Osteocyte (in vitro differentiated cells): ENCODE measurements around the gene SDK2. TPM values are rescaled to one million over a fixed set of nuclear protein-coding genes. Genes with fewer than 3 reads are reported as not detected.

Experiments
- DNase-seq: peaks from one replicate; pipeline ENCODE4 v3.0.0; 2021; ENCODE audit warnings: mixed read lengths; ENCODE audit not compliant: unreplicated experiment; ENCODE audit errors: extremely low spot score
- H3K27ac Mint-ChIP-seq: one replicate; pipeline ENCODE4 v1.8.0; 2021; ENCODE audit warnings: mild to moderate bottlenecking, mixed read lengths; ENCODE audit not compliant: unreplicated experiment
- H3K27me3 Mint-ChIP-seq: one replicate; pipeline ENCODE4 v1.8.0; 2021; ENCODE audit warnings: mixed read lengths; ENCODE audit not compliant: unreplicated experiment
- H3K36me3 Mint-ChIP-seq: one replicate; pipeline ENCODE4 v1.8.0; 2021; ENCODE audit warnings: mixed read lengths; ENCODE audit not compliant: unreplicated experiment
- H3K4me1 Mint-ChIP-seq: one replicate; pipeline ENCODE4 v1.8.0; 2021; ENCODE audit warnings: mixed read lengths; ENCODE audit not compliant: unreplicated experiment
- H3K4me3 Mint-ChIP-seq: one replicate; pipeline ENCODE4 v1.8.0; 2021; ENCODE audit warnings: mild to moderate bottlenecking, moderate library complexity, mixed read lengths; ENCODE audit not compliant: unreplicated experiment
- H3K9me3 Mint-ChIP-seq: one replicate; pipeline ENCODE4 v1.8.0; 2021; ENCODE audit warnings: mixed read lengths; ENCODE audit not compliant: unreplicated experiment
- total RNA-seq: library from RNA; stranded (reverse); gene quantifications from 2 replicates; pipeline ENCODE4 v1.2.1, GENCODE V29; 2021
- TF ChIP-seq, protein P1 (sequence below): fragments of 200-600 bp; sonication (generic); IDR thresholded peaks from 2 replicates; pipeline ENCODE4 v1.5.0; 2021; ENCODE audit warnings: antibody characterized with exemption, mild to moderate bottlenecking, moderate library complexity

SDK2 gene
- total RNA-seq, 1 donor from 2014 or later, result 16.5 TPM

DNA sequence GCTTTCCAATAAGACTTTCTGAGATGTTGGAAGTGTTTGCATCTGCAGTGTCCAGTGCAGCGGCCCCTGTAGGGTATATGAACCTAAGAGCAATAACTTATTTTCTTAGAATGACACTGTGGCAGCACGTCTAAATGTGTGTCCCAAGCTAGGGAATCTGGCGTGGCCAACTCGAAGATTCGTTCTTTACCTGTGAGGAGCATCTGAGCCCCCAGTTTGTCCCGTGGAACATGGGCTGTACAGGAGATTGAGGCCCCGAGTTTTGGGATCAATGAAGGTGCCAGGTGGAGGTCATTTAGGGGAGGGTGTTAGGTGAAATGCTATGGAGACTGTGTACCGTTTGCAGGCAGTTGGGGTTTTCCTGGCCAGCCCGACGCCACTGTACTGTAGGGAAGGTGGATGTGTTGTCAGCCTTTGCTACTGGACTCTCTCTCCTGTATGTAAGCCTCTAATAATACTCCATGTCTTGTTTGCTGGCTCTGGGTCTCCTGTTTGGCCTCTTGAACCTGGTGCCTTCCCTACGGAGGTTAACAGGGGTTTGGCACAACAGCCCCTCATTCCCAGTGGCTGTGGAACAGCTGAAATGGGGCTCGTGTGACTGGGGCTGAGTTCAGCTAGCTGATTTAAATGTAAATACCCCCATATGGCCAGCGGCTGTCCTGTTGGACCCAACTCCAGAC lies 45.5 kb upstream of the SDK2 start:
- Mint-ChIP-seq H3K27ac (no peak overlapping the region), H3K9me3 (peaks cover 4% of the 10 kb centered on the region), H3K27me3 (peaks cover 22% of the 10 kb centered on the region)

DNA sequence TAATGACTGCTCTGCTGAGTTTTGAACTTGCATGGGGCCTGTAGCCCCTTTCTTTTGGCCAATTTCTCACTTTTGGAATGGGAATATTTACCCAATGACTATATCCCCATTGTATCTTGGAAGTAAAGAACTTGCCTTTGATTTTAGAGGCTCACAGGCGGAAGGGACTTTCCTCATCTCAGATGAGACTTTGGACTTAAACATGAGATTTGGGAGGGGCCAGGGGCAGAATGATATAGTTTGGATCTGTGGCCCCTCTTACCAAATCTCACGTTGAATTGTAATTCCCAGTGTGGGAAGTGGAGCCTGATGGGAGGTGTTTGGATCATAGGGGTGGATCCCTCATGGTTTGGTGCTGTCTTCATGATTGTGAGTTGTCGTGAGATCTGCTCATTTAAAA lies 42.7 kb upstream of the SDK2 start:
- H3K4me1 Mint-ChIP-seq, result no peaks in the 10 kb centered on the region
- H3K4me3 Mint-ChIP-seq, result no peak overlapping the region
- no peaks in the 10 kb centered on the region for H3K9me3 Mint-ChIP-seq
- DNase-seq, result peak; percentile 11
- H3K36me3 Mint-ChIP-seq, result no peaks in the 10 kb centered on the region
- TF ChIP-seq, protein P1, sequence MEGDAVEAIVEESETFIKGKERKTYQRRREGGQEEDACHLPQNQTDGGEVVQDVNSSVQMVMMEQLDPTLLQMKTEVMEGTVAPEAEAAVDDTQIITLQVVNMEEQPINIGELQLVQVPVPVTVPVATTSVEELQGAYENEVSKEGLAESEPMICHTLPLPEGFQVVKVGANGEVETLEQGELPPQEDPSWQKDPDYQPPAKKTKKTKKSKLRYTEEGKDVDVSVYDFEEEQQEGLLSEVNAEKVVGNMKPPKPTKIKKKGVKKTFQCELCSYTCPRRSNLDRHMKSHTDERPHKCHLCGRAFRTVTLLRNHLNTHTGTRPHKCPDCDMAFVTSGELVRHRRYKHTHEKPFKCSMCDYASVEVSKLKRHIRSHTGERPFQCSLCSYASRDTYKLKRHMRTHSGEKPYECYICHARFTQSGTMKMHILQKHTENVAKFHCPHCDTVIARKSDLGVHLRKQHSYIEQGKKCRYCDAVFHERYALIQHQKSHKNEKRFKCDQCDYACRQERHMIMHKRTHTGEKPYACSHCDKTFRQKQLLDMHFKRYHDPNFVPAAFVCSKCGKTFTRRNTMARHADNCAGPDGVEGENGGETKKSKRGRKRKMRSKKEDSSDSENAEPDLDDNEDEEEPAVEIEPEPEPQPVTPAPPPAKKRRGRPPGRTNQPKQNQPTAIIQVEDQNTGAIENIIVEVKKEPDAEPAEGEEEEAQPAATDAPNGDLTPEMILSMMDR, result no peak
- H3K27me3 Mint-ChIP-seq, result peaks cover 32% of the 10 kb centered on the region
- no peak overlapping the region for H3K27ac Mint-ChIP-seq

More for the DNA sequence above, 45.5 kb upstream of the SDK2 start:
- TF ChIP-seq, protein P1, result no peak
- DNase-seq, result peak; percentile 65
- Mint-ChIP-seq H3K4me1 (no peaks in the 10 kb centered on the region), H3K4me3 (no peak overlapping the region), H3K36me3 (no peaks in the 10 kb centered on the region)

DNA sequence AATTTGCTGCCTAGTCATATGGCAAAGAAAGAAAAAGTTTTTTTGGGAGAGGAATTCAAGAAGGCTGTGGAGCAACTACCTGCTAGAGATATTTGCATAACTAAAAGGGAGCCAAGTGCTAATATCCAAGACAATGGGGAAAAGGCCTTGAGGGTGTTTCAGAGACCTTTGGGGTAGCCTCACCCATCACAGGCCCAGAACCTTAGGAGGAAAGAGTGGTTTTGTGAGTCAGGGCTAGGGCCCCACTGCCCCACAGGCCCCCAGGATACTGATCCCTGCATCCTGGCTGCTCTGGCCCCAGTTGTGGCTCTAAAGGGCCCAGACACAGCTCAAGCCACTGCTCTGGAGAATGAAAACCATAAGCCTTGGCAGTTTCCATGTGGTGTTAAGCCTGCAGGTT lies 41.9 kb upstream of the SDK2 start:
- Mint-ChIP-seq H3K4me1 (no peaks in the 10 kb centered on the region), H3K36me3 (no peaks in the 10 kb centered on the region), H3K27ac (no peak overlapping the region), H3K27me3 (peaks cover 37% of the 10 kb centered on the region), H3K9me3 (peaks cover 6% of the 10 kb centered on the region), H3K4me3 (no peak overlapping the region)
- TF ChIP-seq, protein P1, result no peak
- DNase-seq, result no peak

DNA sequence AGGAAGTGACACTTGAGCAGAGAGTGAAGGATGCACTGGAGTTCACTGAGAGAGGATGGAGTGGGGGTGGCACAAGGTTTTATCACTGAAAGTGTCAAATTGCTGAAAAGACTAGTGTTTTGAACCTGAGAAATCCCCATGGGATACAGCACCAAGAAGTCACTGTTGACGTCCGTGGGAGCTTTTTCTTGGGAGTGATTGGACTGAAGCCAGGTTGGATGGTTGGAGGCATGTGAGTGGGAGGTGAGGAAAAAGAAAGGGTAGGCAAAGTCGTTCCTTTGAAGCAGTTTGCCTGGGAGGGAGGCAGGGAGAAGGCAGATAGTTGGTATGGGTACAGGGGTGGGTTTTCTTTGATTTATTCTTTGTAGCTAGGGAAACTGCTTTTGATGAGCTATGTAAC lies 39.9 kb upstream of the SDK2 start:
- Mint-ChIP-seq H3K4me3 (no peak overlapping the region), H3K9me3 (peaks cover 6% of the 10 kb centered on the region), H3K27me3 (peaks cover 42% of the 10 kb centered on the region), H3K4me1 (no peaks in the 10 kb centered on the region), H3K36me3 (no peaks in the 10 kb centered on the region), H3K27ac (no peak overlapping the region)
- TF ChIP-seq, protein P1, result no peak
- DNase-seq, result peak; percentile 15

DNA sequence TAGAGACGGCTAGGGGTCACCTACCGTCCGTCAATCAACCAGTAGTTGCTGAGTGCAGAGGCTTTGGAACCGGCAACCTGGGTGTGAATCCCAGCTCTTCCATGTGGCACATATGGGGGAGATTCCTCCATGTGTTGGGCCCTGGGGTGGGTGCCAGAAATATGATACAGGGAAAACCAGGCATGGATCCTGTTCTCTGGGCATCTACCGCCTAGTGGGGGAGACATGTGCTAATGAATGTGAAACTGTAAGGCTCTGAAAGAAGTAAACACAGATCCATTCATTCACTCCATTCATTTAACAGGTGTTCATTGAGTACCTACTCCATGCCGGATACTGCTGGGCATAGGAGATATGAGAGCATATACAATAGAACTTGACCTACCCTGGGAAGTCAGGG lies 39.5 kb upstream of the SDK2 start:
- H3K27me3 Mint-ChIP-seq, result peaks cover 42% of the 10 kb centered on the region
- peaks cover 6% of the 10 kb centered on the region for H3K9me3 Mint-ChIP-seq
- TF ChIP-seq, protein P1, result no peak
- H3K4me3 Mint-ChIP-seq, result no peak overlapping the region
- peak; percentile 49 for DNase-seq
- no peaks in the 10 kb centered on the region for H3K36me3 Mint-ChIP-seq
- H3K27ac Mint-ChIP-seq, result no peak overlapping the region
- H3K4me1 Mint-ChIP-seq, result no peaks in the 10 kb centered on the region
